ENCODE results near the gene METAP1D. TPM values are rescaled to one million over a fixed set of nuclear protein-coding genes. Genes with fewer than 3 reads are reported as not detected.

The METAP1D gene
- total and polyA plus RNA-seq, 2 donors (not counting 3 experiments of a cell fraction or from before 2014, with no cell fraction given) = 4.2 to 8.1 TPM

GRCh38 chr2:172011812-172012575 lies 12.2 kb downstream of the METAP1D start:
- BruUV-seq (replicated peaks) = no TSS peak
- H3K36me3 ChIP-seq (ENCODE audit: control insufficient read depth in 2 of 2, extremely low read depth in 1 of 2, insufficient read depth in 2 of 2, low read length in 2 of 2) = no peaks in the 10 kb centered on the region
- no peak for TF ChIP-seq MYC (IDR thresholded peaks at IDR 0.05; ENCODE audit: low read depth, low read length)
- TF ChIP-seq FOS (IDR thresholded peaks at IDR 0.05; ENCODE audit: borderline replicate concordance, insufficient read depth, low read length) = no peak
- TF ChIP-seq POLR2AphosphoS5 (IDR thresholded peaks at IDR 0.05; ENCODE audit: insufficient read depth, low read depth, low read length) = no peak
- no peak for TF ChIP-seq POLR2A (IDR thresholded peaks at IDR 0.05; ENCODE audit: low read depth, low read length)
- no peak for TF ChIP-seq JUN (IDR thresholded peaks at IDR 0.05; ENCODE audit: borderline replicate concordance, insufficient read depth, insufficient read length, low read depth)
- TF ChIP-seq, protein P1, sequence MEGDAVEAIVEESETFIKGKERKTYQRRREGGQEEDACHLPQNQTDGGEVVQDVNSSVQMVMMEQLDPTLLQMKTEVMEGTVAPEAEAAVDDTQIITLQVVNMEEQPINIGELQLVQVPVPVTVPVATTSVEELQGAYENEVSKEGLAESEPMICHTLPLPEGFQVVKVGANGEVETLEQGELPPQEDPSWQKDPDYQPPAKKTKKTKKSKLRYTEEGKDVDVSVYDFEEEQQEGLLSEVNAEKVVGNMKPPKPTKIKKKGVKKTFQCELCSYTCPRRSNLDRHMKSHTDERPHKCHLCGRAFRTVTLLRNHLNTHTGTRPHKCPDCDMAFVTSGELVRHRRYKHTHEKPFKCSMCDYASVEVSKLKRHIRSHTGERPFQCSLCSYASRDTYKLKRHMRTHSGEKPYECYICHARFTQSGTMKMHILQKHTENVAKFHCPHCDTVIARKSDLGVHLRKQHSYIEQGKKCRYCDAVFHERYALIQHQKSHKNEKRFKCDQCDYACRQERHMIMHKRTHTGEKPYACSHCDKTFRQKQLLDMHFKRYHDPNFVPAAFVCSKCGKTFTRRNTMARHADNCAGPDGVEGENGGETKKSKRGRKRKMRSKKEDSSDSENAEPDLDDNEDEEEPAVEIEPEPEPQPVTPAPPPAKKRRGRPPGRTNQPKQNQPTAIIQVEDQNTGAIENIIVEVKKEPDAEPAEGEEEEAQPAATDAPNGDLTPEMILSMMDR (IDR thresholded peaks at IDR 0.05; ENCODE audit: extremely low read depth in 1 of 2, insufficient read depth in 1 of 2, low read depth in 1 of 2, low read length in 2 of 2) = no peak
- no peak overlapping the region for H3K27ac ChIP-seq (ENCODE audit: insufficient read depth, low read depth, low read length)
- no peaks in the 10 kb centered on the region for H3K4me1 ChIP-seq (ENCODE audit: control insufficient read depth, extremely low read depth, insufficient read depth, low read length)
- no peak overlapping the region for H3K9ac ChIP-seq (replicated peaks; ENCODE audit: extremely low read depth, insufficient read depth, low read length)
- H3K79me2 ChIP-seq (ENCODE audit: control insufficient read depth, insufficient read depth, low read length) = no peaks in the 10 kb centered on the region
- DNase-seq (ENCODE audit: low read depth, low spot score) (no peak), FAIRE-seq (no peak)
- no peak overlapping the region for H3K4me3 ChIP-seq (replicated peaks in 1 of 3; ENCODE audit: insufficient read depth in 1 of 3, low read depth in 1 of 3, low read length in 3 of 3)
- H2AFZ ChIP-seq (ENCODE audit: low read depth, low read length) = no peak overlapping the region
- no peak overlapping the region for H3K4me2 ChIP-seq (ENCODE audit: insufficient read depth, low read length)
- CTCF ChIA-PET = interaction anchor here (1.2 kb wide), 1 partner anchor 9 kb away, joined by 4 read pairs; no protein-coding TSS in a partner anchor
- no peaks in the 10 kb centered on the region for H3K9me3 ChIP-seq (replicated peaks; ENCODE audit: control insufficient read depth, insufficient read depth, low read length)
- no peaks in the 10 kb centered on the region for H3K27me3 ChIP-seq (ENCODE audit: control insufficient read depth in 2 of 2, insufficient read depth in 2 of 2, low read length in 2 of 2)
- H3K9me1 ChIP-seq (replicated peaks; ENCODE audit: control insufficient read depth, extremely low read depth, insufficient read depth, low read length) = no peaks in the 10 kb centered on the region
- intact Hi-C loops (cut with micrococcal nuclease) (no loop called here), dilution Hi-C loops (cut with MboI; ENCODE audit: extremely low pct_ligation_motif_present, low sequenced_read_pairs) (no loop called here)
- no peaks in the 10 kb centered on the region for H4K20me1 ChIP-seq (replicated peaks; ENCODE audit: control insufficient read depth, extremely low read depth, insufficient read depth, low read length)
- POLR2A ChIA-PET = no interaction called here

All from endothelial cell of umbilical vein (primary cell).